Keratinocyte (primary cell): Measurements from ENCODE around the gene FLAD1.

Source experiments
- CTCF ChIP-seq, 3 experiments: IDR thresholded peaks in 1 of 3; conservative IDR thresholded peaks in 1 of 3; optimal IDR thresholded peaks in 1 of 3; 2 replicates in 2 of 3; 3 replicates in 1 of 3; pipeline versions ENCODE3 to v1.5.1; 2011; ENCODE audit warnings: low read length in 3 of 3, mild to moderate bottlenecking in 3 of 3, moderate library complexity in 2 of 3, control low read depth in 1 of 3, inconsistent platforms in 1 of 3; ENCODE audit not compliant: insufficient read depth in 2 of 3; ENCODE audit errors: extremely low read depth in 1 of 3
- EZH2 ChIP-seq: IDR thresholded peaks from one replicate; pipeline ENCODE4 v1.6.1; 2012; ENCODE audit warnings: inconsistent platforms, mild to moderate bottlenecking, low read length, moderate library complexity

- TF ChIP-seq CTCF (optimal IDR thresholded peaks at IDR 0.05 in 1 of 3, IDR thresholded peaks at IDR 0.05 in 1 of 3, conservative IDR thresholded peaks at IDR 0.05 in 1 of 3; ENCODE audit: extremely low read depth in 1 of 3, insufficient read depth in 2 of 3, low read length in 3 of 3), result no peak
- no peak for TF ChIP-seq EZH2
These were observed 56.1 kb downstream of the FLAD1 start for GRCh38 chr1:155039308-155039669.
